ENCODE results near the gene TMEM156. TPM values are rescaled to one million over a fixed set of nuclear protein-coding genes. Genes with fewer than 3 reads are reported as not detected.

Gene TMEM156
- total and polyA plus RNA-seq, 2 donors (not counting 1 experiment from before 2014, with no cell fraction given) = 0.06 to 0.17 TPM

DNA sequence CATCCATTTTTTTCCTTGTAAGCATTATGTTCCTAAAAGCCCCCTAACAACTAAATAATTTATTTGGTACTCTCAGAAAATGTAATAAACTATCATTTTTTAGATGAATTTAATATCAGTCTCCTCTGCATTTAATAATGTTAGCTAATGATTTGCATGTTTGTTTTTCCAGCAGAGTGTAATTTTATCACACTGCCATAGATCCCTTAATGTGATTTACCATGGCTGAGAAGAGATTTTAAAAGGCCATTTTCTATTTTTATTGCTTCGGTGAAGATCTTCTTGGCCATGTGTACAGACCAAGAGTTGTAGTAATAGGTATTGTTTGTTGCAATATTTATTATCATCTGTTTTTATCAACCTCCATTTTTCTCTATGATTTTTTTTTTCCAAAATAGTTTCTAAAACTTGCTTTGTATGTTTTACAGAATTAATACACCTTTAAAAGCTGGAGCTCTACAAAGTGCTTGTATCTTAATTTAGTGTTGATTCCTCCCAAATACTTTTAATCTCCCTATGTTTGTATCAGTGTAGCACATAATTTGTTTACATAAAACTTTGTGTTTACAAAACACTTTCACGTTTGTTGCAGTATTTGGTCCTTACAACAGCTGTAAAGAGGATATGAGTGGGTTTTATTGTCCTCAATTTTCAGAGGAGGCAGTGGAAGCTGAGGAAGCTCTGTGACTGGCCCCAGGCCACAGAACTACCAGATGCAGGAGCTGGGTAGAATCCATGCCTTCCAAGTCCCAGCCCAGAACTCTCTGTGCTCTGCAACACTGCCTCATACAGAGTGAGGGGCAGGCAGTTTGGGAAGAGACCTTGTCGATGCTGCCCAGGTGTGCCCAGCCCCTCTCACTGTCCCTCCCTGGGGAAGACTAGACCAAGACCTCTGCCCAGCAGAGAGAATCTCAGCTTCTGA lies 106.5 kb downstream of the TMEM156 start:
- Histone ChIP-seq H2AFZ (ENCODE audit: low read length) (no peak overlapping the region), H3K79me2 (ENCODE audit: control insufficient read depth, insufficient read depth, low read length) (no peaks in the 10 kb centered on the region), H3K4me3 (replicated peaks in 1 of 4; ENCODE audit: control extremely low read depth in 1 of 4, insufficient read depth in 1 of 4, low read depth in 3 of 4, low read length in 4 of 4) (no peak overlapping the region), H3K36me3 (ENCODE audit: control insufficient read depth, insufficient read depth, low read length) (peaks cover 16% of the 10 kb centered on the region), H3K4me1 (ENCODE audit: control insufficient read depth, extremely low read depth, insufficient read depth, low read length) (no peaks in the 10 kb centered on the region), H3K27me3 (ENCODE audit: control insufficient read depth, insufficient read depth, low read length) (no peaks in the 10 kb centered on the region), H3K27ac (ENCODE audit: insufficient read depth, low read length) (no peak overlapping the region), H3K4me2 (ENCODE audit: extremely low read depth, insufficient read depth, low read length) (no peak overlapping the region), H4K20me1 (ENCODE audit: control insufficient read depth, extremely low read depth, insufficient read depth, low read length) (no peaks in the 10 kb centered on the region), H3K9me3 (ENCODE audit: control insufficient read depth, insufficient read depth, low read depth, low read length) (no peaks in the 10 kb centered on the region), H3K9ac (ENCODE audit: insufficient read depth, low read length) (no peak overlapping the region)
- no peak for TF ChIP-seq EZH2 (IDR thresholded peaks at IDR 0.05; ENCODE audit: low read length, missing control alignments)
- TF ChIP-seq, protein P1, sequence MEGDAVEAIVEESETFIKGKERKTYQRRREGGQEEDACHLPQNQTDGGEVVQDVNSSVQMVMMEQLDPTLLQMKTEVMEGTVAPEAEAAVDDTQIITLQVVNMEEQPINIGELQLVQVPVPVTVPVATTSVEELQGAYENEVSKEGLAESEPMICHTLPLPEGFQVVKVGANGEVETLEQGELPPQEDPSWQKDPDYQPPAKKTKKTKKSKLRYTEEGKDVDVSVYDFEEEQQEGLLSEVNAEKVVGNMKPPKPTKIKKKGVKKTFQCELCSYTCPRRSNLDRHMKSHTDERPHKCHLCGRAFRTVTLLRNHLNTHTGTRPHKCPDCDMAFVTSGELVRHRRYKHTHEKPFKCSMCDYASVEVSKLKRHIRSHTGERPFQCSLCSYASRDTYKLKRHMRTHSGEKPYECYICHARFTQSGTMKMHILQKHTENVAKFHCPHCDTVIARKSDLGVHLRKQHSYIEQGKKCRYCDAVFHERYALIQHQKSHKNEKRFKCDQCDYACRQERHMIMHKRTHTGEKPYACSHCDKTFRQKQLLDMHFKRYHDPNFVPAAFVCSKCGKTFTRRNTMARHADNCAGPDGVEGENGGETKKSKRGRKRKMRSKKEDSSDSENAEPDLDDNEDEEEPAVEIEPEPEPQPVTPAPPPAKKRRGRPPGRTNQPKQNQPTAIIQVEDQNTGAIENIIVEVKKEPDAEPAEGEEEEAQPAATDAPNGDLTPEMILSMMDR (conservative IDR thresholded peaks at IDR 0.05 in 1 of 2, IDR thresholded peaks at IDR 0.05 in 1 of 2; ENCODE audit: low read depth in 1 of 2, low read length in 2 of 2) = no peak
- no peak for DNase-seq (ENCODE audit: low read depth in 2 of 2)

DNA sequence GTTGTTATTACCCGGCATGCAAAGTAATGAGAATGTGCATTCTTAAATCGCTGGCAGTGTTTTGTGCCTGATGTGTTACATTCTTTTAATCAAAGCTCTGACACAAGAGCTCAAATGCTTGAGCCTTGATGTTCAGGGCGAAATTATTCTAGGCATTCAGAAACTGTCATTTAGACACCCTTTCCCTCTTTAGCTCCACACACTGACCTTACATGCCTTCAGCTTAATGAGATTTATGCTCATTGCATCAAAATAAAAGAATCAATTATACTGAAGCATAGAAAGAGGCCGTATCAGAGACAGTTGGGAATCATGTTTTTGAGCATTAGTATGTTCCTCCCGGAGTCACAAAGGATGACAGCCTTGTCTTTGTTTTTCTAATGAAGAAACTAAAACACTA lies 107.9 kb downstream of the TMEM156 start:
- H3K9me3 ChIP-seq (ENCODE audit: control insufficient read depth, insufficient read depth, low read depth, low read length) = no peaks in the 10 kb centered on the region
- H3K4me3 ChIP-seq (replicated peaks in 1 of 4; ENCODE audit: control extremely low read depth in 1 of 4, insufficient read depth in 1 of 4, low read depth in 3 of 4, low read length in 4 of 4) = no peak overlapping the region
- no peaks in the 10 kb centered on the region for H3K4me1 ChIP-seq (ENCODE audit: control insufficient read depth, extremely low read depth, insufficient read depth, low read length)
- peaks cover 11% of the 10 kb centered on the region for H3K36me3 ChIP-seq (ENCODE audit: control insufficient read depth, insufficient read depth, low read length)
- H4K20me1 ChIP-seq (ENCODE audit: control insufficient read depth, extremely low read depth, insufficient read depth, low read length) = no peaks in the 10 kb centered on the region
- TF ChIP-seq, protein P1 (conservative IDR thresholded peaks at IDR 0.05 in 1 of 2, IDR thresholded peaks at IDR 0.05 in 1 of 2; ENCODE audit: low read depth in 1 of 2, low read length in 2 of 2) = no peak
- TF ChIP-seq EZH2 (IDR thresholded peaks at IDR 0.05; ENCODE audit: low read length, missing control alignments) = no peak
- no peak for DNase-seq (ENCODE audit: low read depth in 2 of 2)
- no peak overlapping the region for H3K9ac ChIP-seq (ENCODE audit: insufficient read depth, low read length)
- H3K79me2 ChIP-seq (ENCODE audit: control insufficient read depth, insufficient read depth, low read length) = no peaks in the 10 kb centered on the region
- no peak overlapping the region for H3K27ac ChIP-seq (ENCODE audit: insufficient read depth, low read length)
- H2AFZ ChIP-seq (ENCODE audit: low read length) = no peak overlapping the region
- no peak overlapping the region for H3K4me2 ChIP-seq (ENCODE audit: extremely low read depth, insufficient read depth, low read length)
- H3K27me3 ChIP-seq (ENCODE audit: control insufficient read depth, insufficient read depth, low read length) = no peaks in the 10 kb centered on the region

DNA sequence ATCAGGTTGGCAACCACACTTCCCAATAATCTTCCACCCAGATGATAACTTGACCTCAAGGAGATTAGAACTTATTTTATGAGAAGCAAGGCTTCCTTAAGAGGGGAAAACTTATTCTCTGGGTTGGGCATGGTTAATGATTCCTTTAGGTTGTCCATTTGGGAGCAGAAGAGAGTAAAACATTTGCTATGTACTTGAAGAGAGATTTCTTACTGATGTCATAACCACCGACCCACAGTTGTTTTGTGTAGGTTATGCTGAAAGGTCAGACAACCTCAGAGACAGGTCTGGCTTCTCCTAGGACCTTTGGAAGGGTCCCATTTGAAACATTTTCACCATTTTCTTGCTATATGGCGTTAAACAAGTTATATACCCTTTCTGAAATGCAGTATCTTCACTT lies 108.5 kb downstream of the TMEM156 start:
- H3K27me3 ChIP-seq (ENCODE audit: control insufficient read depth, insufficient read depth, low read length) = no peaks in the 10 kb centered on the region
- no peaks in the 10 kb centered on the region for H3K79me2 ChIP-seq (ENCODE audit: control insufficient read depth, insufficient read depth, low read length)
- H2AFZ ChIP-seq (ENCODE audit: low read length) = no peak overlapping the region
- H3K27ac ChIP-seq (ENCODE audit: insufficient read depth, low read length) = no peak overlapping the region
- TF ChIP-seq, protein P1 (conservative IDR thresholded peaks at IDR 0.05 in 1 of 2, IDR thresholded peaks at IDR 0.05 in 1 of 2; ENCODE audit: low read depth in 1 of 2, low read length in 2 of 2) = no peak
- no peak for TF ChIP-seq EZH2 (IDR thresholded peaks at IDR 0.05; ENCODE audit: low read length, missing control alignments)
- DNase-seq (ENCODE audit: low read depth in 2 of 2) = no peak
- H4K20me1 ChIP-seq (ENCODE audit: control insufficient read depth, extremely low read depth, insufficient read depth, low read length) = no peaks in the 10 kb centered on the region
- no peaks in the 10 kb centered on the region for H3K9me3 ChIP-seq (ENCODE audit: control insufficient read depth, insufficient read depth, low read depth, low read length)
- peaks cover 10% of the 10 kb centered on the region for H3K36me3 ChIP-seq (ENCODE audit: control insufficient read depth, insufficient read depth, low read length)
- no peaks in the 10 kb centered on the region for H3K4me1 ChIP-seq (ENCODE audit: control insufficient read depth, extremely low read depth, insufficient read depth, low read length)
- no peak overlapping the region for H3K4me3 ChIP-seq (replicated peaks in 1 of 4; ENCODE audit: control extremely low read depth in 1 of 4, insufficient read depth in 1 of 4, low read depth in 3 of 4, low read length in 4 of 4)
- H3K4me2 ChIP-seq (ENCODE audit: extremely low read depth, insufficient read depth, low read length) = no peak overlapping the region
- H3K9ac ChIP-seq (ENCODE audit: insufficient read depth, low read length) = no peak overlapping the region

All from fibroblast of lung (primary cell).